ENCODE measurements around the gene LMOD1. TPM values are rescaled to one million over a fixed set of nuclear protein-coding genes. Genes with fewer than 3 reads are reported as not detected.
A peak's percentile ranks its signal among the peaks of the same experiment; 100 is the strongest.

The LMOD1 gene
- total RNA-seq, 1 donor from 2014 or later = 0.19 TPM

DNA sequence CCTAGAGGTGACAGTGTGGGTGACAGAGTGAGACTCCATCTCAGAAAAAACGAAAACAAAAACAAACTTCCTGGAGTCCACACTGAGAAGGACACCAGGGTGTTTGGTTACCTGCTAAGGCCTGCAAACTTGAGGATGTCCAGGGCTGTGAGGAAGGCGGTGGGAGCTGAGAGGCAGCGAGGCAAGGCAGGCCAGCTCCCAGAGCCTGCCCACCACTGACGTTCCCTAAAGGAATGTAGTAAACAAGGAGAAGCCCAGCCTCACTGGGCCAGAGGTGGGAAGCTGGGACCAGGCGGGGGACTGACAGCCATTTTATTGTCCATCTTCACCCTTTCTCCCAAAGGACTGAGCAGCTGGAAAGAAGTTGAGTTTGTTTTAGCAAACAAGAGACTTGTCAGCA lies 33.5 kb downstream of the LMOD1 start:
- Mint-ChIP-seq H3K36me3 (ENCODE audit: low read depth) (no peaks in the 10 kb centered on the region), H3K9me3 (no peaks in the 10 kb centered on the region), H3K4me1 (peaks cover 19% of the 10 kb centered on the region), H3K27ac (ENCODE audit: unreplicated experiment) (no peak overlapping the region), H3K27me3 (ENCODE audit: low read depth) (no peaks in the 10 kb centered on the region), H3K4me3 (no peak overlapping the region)
- TF ChIP-seq, protein P1, sequence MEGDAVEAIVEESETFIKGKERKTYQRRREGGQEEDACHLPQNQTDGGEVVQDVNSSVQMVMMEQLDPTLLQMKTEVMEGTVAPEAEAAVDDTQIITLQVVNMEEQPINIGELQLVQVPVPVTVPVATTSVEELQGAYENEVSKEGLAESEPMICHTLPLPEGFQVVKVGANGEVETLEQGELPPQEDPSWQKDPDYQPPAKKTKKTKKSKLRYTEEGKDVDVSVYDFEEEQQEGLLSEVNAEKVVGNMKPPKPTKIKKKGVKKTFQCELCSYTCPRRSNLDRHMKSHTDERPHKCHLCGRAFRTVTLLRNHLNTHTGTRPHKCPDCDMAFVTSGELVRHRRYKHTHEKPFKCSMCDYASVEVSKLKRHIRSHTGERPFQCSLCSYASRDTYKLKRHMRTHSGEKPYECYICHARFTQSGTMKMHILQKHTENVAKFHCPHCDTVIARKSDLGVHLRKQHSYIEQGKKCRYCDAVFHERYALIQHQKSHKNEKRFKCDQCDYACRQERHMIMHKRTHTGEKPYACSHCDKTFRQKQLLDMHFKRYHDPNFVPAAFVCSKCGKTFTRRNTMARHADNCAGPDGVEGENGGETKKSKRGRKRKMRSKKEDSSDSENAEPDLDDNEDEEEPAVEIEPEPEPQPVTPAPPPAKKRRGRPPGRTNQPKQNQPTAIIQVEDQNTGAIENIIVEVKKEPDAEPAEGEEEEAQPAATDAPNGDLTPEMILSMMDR (conservative IDR thresholded peaks at IDR 0.05) = no peak
- no peak for DNase-seq (ENCODE audit: low read depth, low spot score)

DNA sequence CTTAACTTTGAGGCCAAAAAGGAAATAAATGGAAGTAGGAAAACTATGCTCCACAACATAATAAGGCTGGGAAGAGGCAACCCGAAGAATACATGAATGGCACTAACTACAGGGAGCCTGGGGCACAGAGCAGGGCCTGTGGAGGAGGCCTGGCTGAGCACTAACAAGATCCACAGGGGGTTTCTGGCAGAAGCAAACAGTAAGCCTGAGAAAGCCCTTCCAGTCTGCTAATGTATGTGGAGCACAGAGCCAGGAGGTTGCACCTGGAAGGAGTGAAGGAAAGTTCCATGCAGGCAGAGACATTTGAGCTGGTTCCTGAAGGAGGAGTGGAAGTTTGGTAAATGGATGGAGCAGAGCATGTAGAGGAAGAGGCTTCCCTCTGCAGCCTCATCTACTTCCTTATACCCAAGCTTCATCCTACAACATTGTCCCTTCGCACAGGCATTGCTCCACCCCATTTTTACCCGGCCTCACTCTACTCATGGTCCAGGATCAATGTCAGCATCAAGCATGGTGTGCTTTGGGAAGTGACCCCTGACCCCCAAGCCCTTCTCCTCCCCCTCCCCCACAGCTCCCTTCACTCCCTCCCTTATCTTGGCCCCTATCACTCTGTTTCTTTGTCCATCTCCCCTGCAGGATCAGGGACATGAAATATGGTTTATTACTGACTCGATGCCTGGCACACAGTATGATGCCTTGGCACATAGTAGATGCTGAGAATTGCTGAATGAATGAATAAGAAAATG lies 34.3 kb downstream of the LMOD1 start:
- no peak for DNase-seq (ENCODE audit: low read depth, low spot score)
- TF ChIP-seq, protein P1 (conservative IDR thresholded peaks at IDR 0.05) = no peak
- Mint-ChIP-seq H3K27ac (ENCODE audit: unreplicated experiment) (peak overlapping the region; percentile 78), H3K36me3 (ENCODE audit: low read depth) (no peaks in the 10 kb centered on the region), H3K4me1 (peaks cover 17% of the 10 kb centered on the region), H3K27me3 (ENCODE audit: low read depth) (no peaks in the 10 kb centered on the region), H3K4me3 (no peak overlapping the region), H3K9me3 (no peaks in the 10 kb centered on the region)

DNA sequence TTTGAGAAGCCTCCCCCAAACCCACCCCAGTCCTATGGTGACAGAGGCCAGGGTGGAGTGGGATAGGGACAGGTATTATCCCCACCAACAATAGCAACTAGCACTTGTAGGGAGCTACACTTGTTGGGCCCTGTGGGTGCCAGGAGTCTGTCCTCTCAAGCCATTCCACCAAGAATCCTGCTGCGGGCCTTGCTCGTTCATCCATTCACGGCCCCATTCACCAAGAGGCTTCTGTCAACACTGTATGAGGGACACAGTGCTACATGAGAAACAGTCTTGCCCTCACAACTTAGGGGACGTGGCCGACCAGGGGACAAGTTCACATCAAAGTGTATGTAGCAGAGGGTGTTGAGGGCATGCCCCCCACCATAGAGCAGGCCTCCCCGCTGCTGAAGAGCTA lies 38.7 kb downstream of the LMOD1 start:
- Mint-ChIP-seq H3K27ac (ENCODE audit: unreplicated experiment) (no peak overlapping the region), H3K9me3 (no peaks in the 10 kb centered on the region), H3K4me3 (no peak overlapping the region), H3K4me1 (peaks cover 24% of the 10 kb centered on the region), H3K27me3 (ENCODE audit: low read depth) (no peaks in the 10 kb centered on the region), H3K36me3 (ENCODE audit: low read depth) (no peaks in the 10 kb centered on the region)
- TF ChIP-seq, protein P1 (conservative IDR thresholded peaks at IDR 0.05) = no peak
- DNase-seq (ENCODE audit: low read depth, low spot score) = no peak

DNA sequence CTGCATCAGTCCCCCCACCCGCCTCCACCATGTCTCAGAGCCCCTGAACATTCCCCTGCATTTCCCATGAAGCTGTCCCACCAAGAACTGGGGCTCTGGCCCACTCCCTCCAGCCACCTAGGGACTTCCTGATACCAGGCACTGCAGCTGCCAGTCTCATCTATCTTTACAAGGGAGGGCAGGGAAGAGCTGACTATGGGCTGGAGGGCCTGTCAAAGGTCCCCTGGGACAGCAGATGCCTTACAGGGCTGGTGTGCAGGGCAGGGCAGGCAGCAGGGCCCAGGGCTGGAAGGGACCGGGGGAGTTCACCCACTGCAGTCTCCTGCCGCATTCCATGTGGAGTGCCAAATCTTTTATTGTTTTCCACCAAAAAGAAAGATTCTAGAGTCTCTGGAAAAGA lies 40.0 kb downstream of the LMOD1 start:
- no peak overlapping the region for H3K27ac Mint-ChIP-seq (ENCODE audit: unreplicated experiment)
- TF ChIP-seq, protein P1 (conservative IDR thresholded peaks at IDR 0.05) = no peak
- no peaks in the 10 kb centered on the region for H3K9me3 Mint-ChIP-seq
- no peaks in the 10 kb centered on the region for H3K27me3 Mint-ChIP-seq (ENCODE audit: low read depth)
- no peak for DNase-seq (ENCODE audit: low read depth, low spot score)
- no peaks in the 10 kb centered on the region for H3K36me3 Mint-ChIP-seq (ENCODE audit: low read depth)
- peaks cover 19% of the 10 kb centered on the region for H3K4me1 Mint-ChIP-seq
- H3K4me3 Mint-ChIP-seq = no peak overlapping the region

DNA sequence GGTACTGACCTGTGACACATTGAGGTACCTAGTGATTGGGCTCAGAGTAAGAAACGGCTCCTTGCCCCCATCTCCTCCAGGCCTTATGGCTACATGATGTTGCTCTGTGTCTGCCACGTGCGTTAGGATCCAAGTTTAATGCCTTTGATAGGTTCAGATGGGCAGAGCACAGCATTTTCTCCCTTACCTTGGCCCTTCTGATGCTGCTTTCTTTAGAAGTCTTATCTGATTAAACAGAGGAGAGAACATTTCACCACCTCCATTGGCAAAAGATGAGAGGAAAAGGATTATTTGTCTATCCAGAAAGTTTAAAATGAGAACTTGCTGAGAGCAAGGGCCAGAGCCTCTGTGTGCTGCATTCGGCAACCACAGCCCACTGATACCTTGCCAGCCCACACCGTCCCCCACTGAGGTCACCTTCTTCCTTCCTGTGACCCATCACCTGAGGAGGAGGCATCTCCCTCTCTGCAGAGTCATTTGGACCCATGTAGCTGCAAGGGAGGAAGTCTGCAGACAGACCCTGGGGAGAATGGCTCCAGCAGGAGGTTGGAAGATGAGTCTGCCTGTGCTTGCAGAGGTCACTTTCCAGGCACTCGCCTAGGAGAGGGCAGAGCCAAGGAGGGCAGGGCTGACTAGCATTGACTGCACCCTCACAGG lies 41.0 kb downstream of the LMOD1 start:
- H3K4me1 Mint-ChIP-seq = peaks cover 19% of the 10 kb centered on the region
- no peak overlapping the region for H3K4me3 Mint-ChIP-seq
- H3K36me3 Mint-ChIP-seq (ENCODE audit: low read depth) = no peaks in the 10 kb centered on the region
- no peaks in the 10 kb centered on the region for H3K9me3 Mint-ChIP-seq
- no peak overlapping the region for H3K27ac Mint-ChIP-seq (ENCODE audit: unreplicated experiment)
- H3K27me3 Mint-ChIP-seq (ENCODE audit: low read depth) = no peaks in the 10 kb centered on the region
- DNase-seq (ENCODE audit: low read depth, low spot score) = no peak
- TF ChIP-seq, protein P1 (conservative IDR thresholded peaks at IDR 0.05) = no peak
